Dendritic cell treated with granulocyte-macrophage colony-stimulating factor and Interleukin-4, amounts not matched to agents 40 ng/mL and 50 ng/mL, for 4 days (primary cell): ENCODE data around the gene SLC27A5.
"Not testable (repeated sequence)": the region's sequence is repeated elsewhere in the genome, so short reads cannot be mapped to it uniquely, and the experiment has no call there.

Experiments used
- H3K27ac Mint-ChIP-seq: one replicate; pipeline ENCODE4 v1.8.0; 2022; ENCODE audit warnings: mild to moderate bottlenecking, mixed read lengths
- H3K27me3 Mint-ChIP-seq: one replicate; pipeline ENCODE4 v1.8.0; 2022; ENCODE audit warnings: mild to moderate bottlenecking, mixed read lengths
- H3K36me3 Mint-ChIP-seq: one replicate; pipeline ENCODE4 v1.8.0; 2022; ENCODE audit warnings: low read depth, mixed read lengths
- H3K4me1 Mint-ChIP-seq: one replicate; pipeline ENCODE4 v1.8.0; 2022; ENCODE audit warnings: low read depth, mixed read lengths
- H3K4me3 Mint-ChIP-seq: one replicate; pipeline ENCODE4 v1.8.0; 2022; ENCODE audit warnings: mild to moderate bottlenecking, moderate library complexity, mixed read lengths
- H3K9me3 Mint-ChIP-seq: one replicate; pipeline ENCODE4 v1.8.0; 2022; ENCODE audit warnings: mixed read lengths
- intact Hi-C: fragments of 100-400 bp; cut with micrococcal nuclease; formaldehyde crosslinking; loops from one replicate; pipeline ENCODE4 v1.15.0; 2022

Gene SLC27A5

GRCh38 chr19:58468216-58468839 lies 43.5 kb downstream of the SLC27A5 start:
- H3K4me3 Mint-ChIP-seq, result peak overlapping the region; percentile 76
- intact Hi-C loops, result no loop called here
- peaks cover 44% of the 10 kb centered on the region for H3K36me3 Mint-ChIP-seq
- no peaks in the 10 kb centered on the region for H3K27me3 Mint-ChIP-seq
- no peaks in the 10 kb centered on the region for H3K9me3 Mint-ChIP-seq
- H3K4me1 Mint-ChIP-seq, result peaks cover 26% of the 10 kb centered on the region
- no peak overlapping the region for H3K27ac Mint-ChIP-seq

GRCh38 chr19:58466760-58467589 lies 44.8 kb downstream of the SLC27A5 start, which contains the start of gene ZNF324:
ZNF324 (plus strand) TSS chr19:58467080; CDS start chr19:58469186, 2,106 bp downstream.
- Mint-ChIP-seq H3K27ac (peak within 1 kb of the TSS; percentile 76), H3K4me3 (peak within 1 kb of the TSS; percentile 76), H3K4me1 (peaks cover 26% of the 10 kb centered on the region), H3K27me3 (no peaks in the 10 kb centered on the region), H3K36me3 (peaks cover 30% of the 10 kb centered on the region), H3K9me3 (no peaks in the 10 kb centered on the region)
- intact Hi-C loops, result loop anchor here (1.0 to 2.0 kb wide), 4 partner anchors 9 to 59 kb away; partner anchors contain the start of genes ZNF324B, ZNF446 and ZNF584

GRCh38 chr19:58466089-58466759 lies 45.6 kb downstream of the SLC27A5 start:
- Mint-ChIP-seq H3K4me3 (peak overlapping the region; percentile 76), H3K9me3 (no peaks in the 10 kb centered on the region), H3K36me3 (peaks cover 23% of the 10 kb centered on the region), H3K27ac (peak overlapping the region; percentile 76), H3K4me1 (peaks cover 26% of the 10 kb centered on the region), H3K27me3 (no peaks in the 10 kb centered on the region)
- intact Hi-C loops, result loop anchor here (1.0 to 2.0 kb wide), 3 partner anchors 15 to 58 kb away; partner anchors contain the start of genes ZNF324B and ZNF584

GRCh38 chr19:58460039-58460438 lies 51.8 kb downstream of the SLC27A5 start:
- Mint-ChIP-seq H3K4me3 (no peak overlapping the region), H3K36me3 (peaks cover 43% of the 10 kb centered on the region), H3K4me1 (no peaks in the 10 kb centered on the region), H3K27me3 (no peaks in the 10 kb centered on the region), H3K9me3 (no peaks in the 10 kb centered on the region), H3K27ac (no peak overlapping the region)
- intact Hi-C loops, result no loop called here

- Mint-ChIP-seq H3K4me3 (no peak overlapping the region), H3K9me3 (no peaks in the 10 kb centered on the region), H3K36me3 (peaks cover 64% of the 10 kb centered on the region), H3K27me3 (peaks cover 2% of the 10 kb centered on the region), H3K27ac (no peak overlapping the region), H3K4me1 (peaks cover 23% of the 10 kb centered on the region)
- intact Hi-C loops, result no loop called here
Measured at GRCh38 chr19:58456111-58456510, 55.7 kb downstream of the SLC27A5 start.

GRCh38 chr19:58455306-58455705 lies 56.5 kb downstream of the SLC27A5 start:
- Mint-ChIP-seq H3K36me3 (peaks cover 64% of the 10 kb centered on the region), H3K4me1 (peaks cover 28% of the 10 kb centered on the region), H3K4me3 (no peak overlapping the region)

GRCh38 chr19:58453743-58454142 lies 58.0 kb downstream of the SLC27A5 start:
- Mint-ChIP-seq H3K27ac (no peak overlapping the region), H3K36me3 (peaks cover 56% of the 10 kb centered on the region), H3K4me3 (no peak overlapping the region), H3K4me1 (peaks cover 28% of the 10 kb centered on the region), H3K27me3 (peaks cover 9% of the 10 kb centered on the region), H3K9me3 (peaks cover 12% of the 10 kb centered on the region)
- intact Hi-C loops, result no loop called here

More at GRCh38 chr19:58455306-58455705, 56.5 kb downstream of the SLC27A5 start:
- no peak overlapping the region for H3K27ac Mint-ChIP-seq
- H3K27me3 Mint-ChIP-seq, result peaks cover 5% of the 10 kb centered on the region
- intact Hi-C loops, result no loop called here
- H3K9me3 Mint-ChIP-seq, result no peaks in the 10 kb centered on the region

- peak within 1 kb of the TSS; percentile 85 for H3K4me3 Mint-ChIP-seq
- peak within 1 kb of the TSS; percentile 77 for H3K27ac Mint-ChIP-seq
- H3K36me3 Mint-ChIP-seq, result peaks cover 40% of the 10 kb centered on the region
- H3K9me3 Mint-ChIP-seq, result peaks cover 23% of the 10 kb centered on the region
- H3K27me3 Mint-ChIP-seq, result peaks cover 19% of the 10 kb centered on the region
- peaks cover 28% of the 10 kb centered on the region for H3K4me1 Mint-ChIP-seq
- intact Hi-C loops, result loop anchor here (1.0 to 2.0 kb wide), 3 partner anchors 11 to 48 kb away; partner anchors contain the start of genes ZNF132 and ZNF324
Measured at GRCh38 chr19:58451358-58452101, 60.3 kb downstream of the SLC27A5 start, which contains the start of gene ZNF324B. ZNF324B (plus strand) TSS chr19:58451622; CDS start chr19:58453702, 2,080 bp downstream.

GRCh38 chr19:58450856-58451357 lies 60.9 kb downstream of the SLC27A5 start:
- peak overlapping the region; percentile 77 for H3K27ac Mint-ChIP-seq
- H3K9me3 Mint-ChIP-seq, result peaks cover 23% of the 10 kb centered on the region
- peak overlapping the region; percentile 85 for H3K4me3 Mint-ChIP-seq
- H3K36me3 Mint-ChIP-seq, result peaks cover 34% of the 10 kb centered on the region
- H3K27me3 Mint-ChIP-seq, result peaks cover 22% of the 10 kb centered on the region
- intact Hi-C loops, result loop anchor here (1.0 to 2.0 kb wide), 3 partner anchors 11 to 48 kb away; partner anchors contain the start of genes ZNF132 and ZNF324
- H3K4me1 Mint-ChIP-seq, result peaks cover 28% of the 10 kb centered on the region

- H3K4me1 Mint-ChIP-seq, result peaks cover 28% of the 10 kb centered on the region
- H3K4me3 Mint-ChIP-seq, H3K27ac Mint-ChIP-seq: not testable (repeated sequence)
- peaks cover 25% of the 10 kb centered on the region for H3K36me3 Mint-ChIP-seq
- intact Hi-C loops, result loop anchor here (2.0 kb wide), 1 partner anchor 17 kb away; the partner anchor contains the start of gene ZNF324
- H3K9me3 Mint-ChIP-seq, result peaks cover 23% of the 10 kb centered on the region
- H3K27me3 Mint-ChIP-seq, result peaks cover 29% of the 10 kb centered on the region
Measured at GRCh38 chr19:58449980-58450379, 61.8 kb downstream of the SLC27A5 start.

GRCh38 chr19:58448860-58449259 lies 62.9 kb downstream of the SLC27A5 start:
- peaks cover 14% of the 10 kb centered on the region for H3K36me3 Mint-ChIP-seq
- peaks cover 23% of the 10 kb centered on the region for H3K9me3 Mint-ChIP-seq
- H3K4me3 Mint-ChIP-seq, H3K27ac Mint-ChIP-seq, intact Hi-C loops: not testable (repeated sequence)
- H3K4me1 Mint-ChIP-seq, result peaks cover 25% of the 10 kb centered on the region
- H3K27me3 Mint-ChIP-seq, result peaks cover 32% of the 10 kb centered on the region
